B cell (primary cell): ENCODE data around the gene FMNL2.

Experiments used
- CTCF ChIP-seq: fragments of 200-600 bp; IDR thresholded peaks from one replicate; pipeline ENCODE4 v1.8.0; 2022; ENCODE audit warnings: antibody characterized with exemption, mild to moderate bottlenecking
- EZH2 ChIP-seq: IDR thresholded peaks from 2 replicates; pipeline ENCODE4 v1.6.1; 2012; ENCODE audit warnings: borderline replicate concordance, low read depth, mild to moderate bottlenecking, moderate library complexity, low read length; ENCODE audit not compliant: insufficient read depth, poor library complexity, severe bottlenecking

- TF ChIP-seq CTCF (no peak), EZH2 (no peak)
Measured at GRCh38 chr2:152564754-152565551, 230.0 kb downstream of the FMNL2 start.
